NCI-H1436 treated with DMSO at 0.1 percent for 48 hours (cell line): ENCODE results near the gene ARHGAP24.
"Not testable (repeated sequence)": the region's sequence is repeated elsewhere in the genome, so short reads cannot be mapped to it uniquely, and the experiment has no call there.

Source experiments
- DNase-seq: peaks from one replicate; lab custom pipeline; 2025; lab: John Stamatoyannopoulos, UW

The ARHGAP24 gene

GRCh38 chr4:85864259-85865205 lies 389.6 kb downstream of the ARHGAP24 start:
- no peak for DNase-seq

GRCh38 chr4:85865256-85865655 lies 390.3 kb downstream of the ARHGAP24 start:
- DNase-seq = no peak

GRCh38 chr4:85866508-85866907 lies 391.6 kb downstream of the ARHGAP24 start:
- DNase-seq = no peak

- DNase-seq = no peak
Observed at GRCh38 chr4:85867271-85867670, 392.3 kb downstream of the ARHGAP24 start.

- DNase-seq = no peak
Observed at GRCh38 chr4:85869181-85869580, 394.2 kb downstream of the ARHGAP24 start.

GRCh38 chr4:85870298-85871083 lies 395.5 kb downstream of the ARHGAP24 start:
- DNase-seq = no peak

GRCh38 chr4:85873566-85873965 lies 398.6 kb downstream of the ARHGAP24 start:
- no peak for DNase-seq

GRCh38 chr4:85879518-85879917 lies 404.6 kb downstream of the ARHGAP24 start:
- DNase-seq = no peak

GRCh38 chr4:85883180-85883579 lies 408.2 kb downstream of the ARHGAP24 start:
- DNase-seq = no peak

- no peak for DNase-seq
Observed at GRCh38 chr4:85884251-85884650, 409.3 kb downstream of the ARHGAP24 start.

- no peak for DNase-seq
Observed at GRCh38 chr4:85886665-85887064, 411.7 kb downstream of the ARHGAP24 start.

GRCh38 chr4:85889314-85889713 lies 414.4 kb downstream of the ARHGAP24 start:
- no peak for DNase-seq

GRCh38 chr4:85895755-85896154 lies 420.8 kb downstream of the ARHGAP24 start:
- DNase-seq = no peak

- no peak for DNase-seq
Observed at GRCh38 chr4:85898231-85898630, 423.3 kb downstream of the ARHGAP24 start.

- no peak for DNase-seq
Observed at GRCh38 chr4:85901500-85901899, 426.6 kb downstream of the ARHGAP24 start.

- not testable (repeated sequence) for DNase-seq
Observed at GRCh38 chr4:85902647-85903046, 427.7 kb downstream of the ARHGAP24 start.

- no peak for DNase-seq
Observed at GRCh38 chr4:85905761-85906160, 430.8 kb downstream of the ARHGAP24 start.

- DNase-seq = no peak
Observed at GRCh38 chr4:85907001-85907400, 432.1 kb downstream of the ARHGAP24 start.

GRCh38 chr4:85909851-85910250 lies 434.9 kb downstream of the ARHGAP24 start:
- DNase-seq = no peak

- DNase-seq = no peak
Observed at GRCh38 chr4:85910985-85911384, 436.0 kb downstream of the ARHGAP24 start.

- DNase-seq = no peak
Observed at GRCh38 chr4:85913931-85914694, 439.2 kb downstream of the ARHGAP24 start.

- DNase-seq = not testable (repeated sequence)
Observed at GRCh38 chr4:85915570-85915969, 440.6 kb downstream of the ARHGAP24 start.
